ENCODE data around the gene RASGRP1. TPM values are rescaled to one million over a fixed set of nuclear protein-coding genes. Genes with fewer than 3 reads are reported as not detected.

The RASGRP1 gene
- total RNA-seq, 4 donors from 2014 or later = 0.29 to 0.99 (median 0.66) TPM

DNA sequence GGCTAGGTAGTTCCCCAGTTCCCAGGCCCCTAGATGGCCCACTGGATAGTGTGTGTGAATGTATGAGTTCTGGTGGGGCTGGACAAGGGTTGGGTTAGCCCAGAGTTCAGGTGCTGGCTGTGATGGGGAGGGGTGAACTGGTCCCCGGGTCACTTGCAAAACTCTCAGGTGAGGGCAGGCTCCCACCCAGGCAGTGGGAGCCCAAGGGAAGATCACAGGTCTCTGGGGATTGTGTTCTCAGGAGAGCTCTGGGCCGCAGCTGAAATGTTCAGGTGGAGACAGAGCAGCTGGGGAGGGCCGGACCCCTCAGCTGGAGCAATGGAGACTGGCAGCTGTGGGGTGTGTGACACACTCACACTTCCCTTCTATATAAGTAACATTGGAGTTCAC is 123.5 kb downstream of the RASGRP1 start:
- no peak overlapping the region for H3K4me3 ChIP-seq
- intact Hi-C loops (cut with DNase I) = loop anchor here (5.0 kb wide), 1 partner anchor 241 kb away; no protein-coding TSS in a partner anchor
- 100% methylated on average over 3 of the region's 3 CpGs for WGBS

DNA sequence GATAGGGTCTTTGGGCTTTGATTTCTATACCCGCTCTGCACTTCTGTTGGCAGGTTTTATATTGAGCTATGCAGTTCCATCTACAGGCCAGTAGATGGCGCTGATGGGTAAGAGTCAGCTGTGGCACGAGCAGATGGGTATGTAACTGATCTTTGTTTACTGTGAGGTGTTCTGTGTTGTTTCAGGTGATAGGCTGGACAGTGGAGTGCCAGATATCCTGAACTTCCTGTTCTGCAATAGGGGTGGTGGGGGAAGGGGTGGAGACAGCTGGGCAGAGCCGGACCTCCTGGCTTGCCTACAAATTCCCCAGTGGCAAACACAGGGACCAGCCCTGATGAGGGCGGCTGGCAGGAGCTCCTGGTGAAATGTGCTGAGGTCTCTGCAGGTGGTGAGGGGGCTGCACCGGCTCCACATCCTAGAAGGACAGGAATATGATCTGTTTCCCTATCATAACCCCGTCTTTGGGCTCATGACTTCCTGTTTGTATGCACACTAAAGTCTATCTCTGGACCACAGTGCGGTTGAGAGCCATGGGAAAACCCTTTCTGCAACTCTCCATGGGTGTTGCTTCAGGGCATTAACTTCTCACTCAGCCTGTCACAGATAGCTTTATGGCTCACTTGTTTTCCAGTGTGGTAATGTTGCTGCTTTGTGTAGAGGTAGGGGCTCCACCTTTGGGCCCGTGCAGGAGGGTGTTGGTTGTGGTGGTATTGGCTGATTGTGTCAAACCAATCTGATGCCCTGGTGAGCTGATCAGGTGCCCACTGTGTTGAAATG is 124.1 kb downstream of the RASGRP1 start:
- DNase-seq (ENCODE audit: extremely low spot score) = no peak
- H3K27ac ChIP-seq (replicated peaks in 1 of 4) = no peak overlapping the region
- peaks cover 0 to 7% (median 0%) of the 10 kb centered on the region in 4 donors for H3K27me3 ChIP-seq
- WGBS = 5% methylated on average over 5 of the region's 9 CpGs
- peaks cover 0 to 9% (median 6%) of the 10 kb centered on the region in 4 donors for H3K4me1 ChIP-seq
- intact Hi-C loops (cut with DNase I) = loop anchor here (5.0 kb wide), 1 partner anchor 242 kb away; no protein-coding TSS in a partner anchor
- no peak overlapping the region for H3K4me3 ChIP-seq
- TF ChIP-seq POLR2A (IDR thresholded peaks at IDR 0.05; ENCODE audit: low read depth) (no peak), CTCF (IDR thresholded peaks at IDR 0.05) (peak; percentile 87 to 96 (median 89))
- H3K9me3 ChIP-seq = no peaks in the 10 kb centered on the region
- H3K36me3 ChIP-seq = no peaks in the 10 kb centered on the region

More for the DNA sequence above, 123.5 kb downstream of the RASGRP1 start:
- Histone ChIP-seq H3K36me3 (no peaks in the 10 kb centered on the region), H3K27me3 (peaks cover 0 to 7% (median 0%) of the 10 kb centered on the region in 4 donors), H3K27ac (replicated peaks in 1 of 4) (no peak overlapping the region), H3K9me3 (no peaks in the 10 kb centered on the region), H3K4me1 (peaks cover 0 to 9% (median 6%) of the 10 kb centered on the region in 4 donors)
- no peak for DNase-seq (ENCODE audit: extremely low spot score)
- no peak for TF ChIP-seq POLR2A (IDR thresholded peaks at IDR 0.05; ENCODE audit: low read depth)
- no peak for TF ChIP-seq EP300 (IDR thresholded peaks at IDR 0.05)
- TF ChIP-seq POLR2AphosphoS5 (IDR thresholded peaks at IDR 0.05) = no peak
- no peak for TF ChIP-seq CTCF (IDR thresholded peaks at IDR 0.05)

Other genes starting within 250 kb of the RASGRP1 start
- 10 to 100 TPM; 11.1 to 48.2 (median 15.5) TPM for gene FAM98B, start 110.7 kb downstream of the RASGRP1 start, total RNA-seq